Type B pancreatic cell (in vitro differentiated cells): Measurements from ENCODE around the gene NPAS3. TPM values are rescaled to one million over a fixed set of nuclear protein-coding genes. Genes with fewer than 3 reads are reported as not detected.

Experiments used
- DNase-seq: peaks from one replicate; pipeline ENCODE4 v3.0.0; 2021; ENCODE audit warnings: mixed read lengths; ENCODE audit not compliant: unreplicated experiment; ENCODE audit errors: extremely low spot score
- H3K27ac Mint-ChIP-seq: 2 replicates; pipeline ENCODE4 v1.8.0; 2021; ENCODE audit warnings: mild to moderate bottlenecking, mixed read lengths
- H3K27me3 Mint-ChIP-seq: 2 replicates; pipeline ENCODE4 v1.8.0; 2021; ENCODE audit warnings: mixed read lengths
- H3K36me3 Mint-ChIP-seq: 2 replicates; pipeline ENCODE4 v1.8.0; 2021; ENCODE audit warnings: mixed read lengths
- H3K4me1 Mint-ChIP-seq: one replicate; pipeline ENCODE4 v1.8.0; 2021; ENCODE audit warnings: mixed read lengths; ENCODE audit not compliant: unreplicated experiment
- H3K4me3 Mint-ChIP-seq: 2 replicates; pipeline ENCODE4 v1.8.0; 2021; ENCODE audit warnings: mild to moderate bottlenecking, mixed read lengths
- H3K9me3 Mint-ChIP-seq: 2 replicates; pipeline ENCODE4 v1.8.0; 2021; ENCODE audit warnings: mixed read lengths
- CTCF ChIP-seq: fragments of 200-600 bp; sonication (generic); conservative IDR thresholded peaks from 2 replicates; pipeline ENCODE4 v1.5.0; 2021; ENCODE audit warnings: antibody characterized with exemption, mild to moderate bottlenecking
- total RNA-seq: library from RNA; stranded (reverse); gene quantifications from 2 replicates; pipeline ENCODE4 v1.2.1, GENCODE V29; 2021; ENCODE audit warnings: low replicate concordance

The NPAS3 gene
- total RNA-seq, 1 donor from 2014 or later: 8.7 TPM

GRCh38 chr14:33642080-33642479 lies 703.4 kb downstream of the NPAS3 start:
- peak overlapping the region; percentile 23 for H3K4me3 Mint-ChIP-seq
- peaks cover 19% of the 10 kb centered on the region for H3K4me1 Mint-ChIP-seq
- no peaks in the 10 kb centered on the region for H3K36me3 Mint-ChIP-seq
- no peak overlapping the region for H3K27ac Mint-ChIP-seq
- no peaks in the 10 kb centered on the region for H3K9me3 Mint-ChIP-seq
- DNase-seq: no peak
- no peak for TF ChIP-seq CTCF
- H3K27me3 Mint-ChIP-seq: peaks cover 25% of the 10 kb centered on the region

- no peak for TF ChIP-seq CTCF
- H3K4me1 Mint-ChIP-seq: peaks cover 19% of the 10 kb centered on the region
- no peaks in the 10 kb centered on the region for H3K36me3 Mint-ChIP-seq
- H3K9me3 Mint-ChIP-seq: no peaks in the 10 kb centered on the region
- DNase-seq: no peak
- H3K27ac Mint-ChIP-seq: no peak overlapping the region
- peak overlapping the region; percentile 23 for H3K4me3 Mint-ChIP-seq
- H3K27me3 Mint-ChIP-seq: peaks cover 32% of the 10 kb centered on the region
These were observed 704.1 kb downstream of the NPAS3 start for GRCh38 chr14:33642691-33643244.

- H3K4me3 Mint-ChIP-seq: no peak overlapping the region
- peaks cover 36% of the 10 kb centered on the region for H3K27me3 Mint-ChIP-seq
- H3K36me3 Mint-ChIP-seq: no peaks in the 10 kb centered on the region
- H3K4me1 Mint-ChIP-seq: peaks cover 19% of the 10 kb centered on the region
- no peak overlapping the region for H3K27ac Mint-ChIP-seq
- TF ChIP-seq CTCF: no peak
- no peaks in the 10 kb centered on the region for H3K9me3 Mint-ChIP-seq
- DNase-seq: no peak
These were observed 704.9 kb downstream of the NPAS3 start for GRCh38 chr14:33643426-33644181.

GRCh38 chr14:33646692-33647260 lies 708.1 kb downstream of the NPAS3 start:
- no peaks in the 10 kb centered on the region for H3K9me3 Mint-ChIP-seq
- no peak for TF ChIP-seq CTCF
- H3K27ac Mint-ChIP-seq: no peak overlapping the region
- H3K4me1 Mint-ChIP-seq: peaks cover 19% of the 10 kb centered on the region
- peaks cover 43% of the 10 kb centered on the region for H3K27me3 Mint-ChIP-seq
- DNase-seq: no peak
- no peaks in the 10 kb centered on the region for H3K36me3 Mint-ChIP-seq
- H3K4me3 Mint-ChIP-seq: no peak overlapping the region

- H3K9me3 Mint-ChIP-seq: no peaks in the 10 kb centered on the region
- H3K4me1 Mint-ChIP-seq: peaks cover 13% of the 10 kb centered on the region
- no peak overlapping the region for H3K27ac Mint-ChIP-seq
- no peaks in the 10 kb centered on the region for H3K36me3 Mint-ChIP-seq
- no peak for DNase-seq
- H3K27me3 Mint-ChIP-seq: peaks cover 38% of the 10 kb centered on the region
- no peak overlapping the region for H3K4me3 Mint-ChIP-seq
- TF ChIP-seq CTCF: no peak
These were observed 708.7 kb downstream of the NPAS3 start for GRCh38 chr14:33647385-33647786.
